SK-N-SH (cell line): ENCODE measurements around the gene PIAS4.

Experiments used
- EP300 ChIP-seq, 2 experiments: IDR thresholded peaks; 2 replicates each; pipeline versions ENCODE4 v1.4.0 to v1.6.1; 2012; ENCODE audit warnings: borderline replicate concordance in 1 of 2, low read depth in 1 of 2, low read length in 1 of 2
- JUND ChIP-seq: IDR thresholded peaks from 2 replicates; pipeline ENCODE4 v1.4.0; 2012
- POLR2AphosphoS5 ChIP-seq: IDR thresholded peaks from 2 replicates; pipeline ENCODE4 v1.6.1; 2012; ENCODE audit warnings: low read depth, low read length
- RAD21 ChIP-seq: IDR thresholded peaks from 2 replicates; pipeline ENCODE4 v1.6.1; 2012; ENCODE audit warnings: mild to moderate bottlenecking, low read length
- SMC3 ChIP-seq: IDR thresholded peaks from 2 replicates; pipeline ENCODE4 v1.6.1; 2012; ENCODE audit warnings: low read depth, low read length, improper control_type of control experiment
- ZBTB33 ChIP-seq: IDR thresholded peaks from 2 replicates; pipeline ENCODE4 v1.4.0; 2012; ENCODE audit warnings: low read depth, borderline replicate concordance

- TF ChIP-seq ZBTB33 (no peak), JUND (no peak), SMC3 (no peak), EP300 (IDR thresholded peaks at IDR 0.05; ENCODE audit: borderline replicate concordance in 1 of 2, low read depth in 1 of 2, low read length in 1 of 2) (no peak), POLR2AphosphoS5 (no peak), RAD21 (no peak)
Observed at GRCh38 chr19:4019578-4019977, 12.0 kb downstream of the PIAS4 start.
